NCI-H2196 treated with DMSO at 0.1 percent for 48 hours (cell line): Measurements from ENCODE around the gene SPEM2.

Experiments used
- DNase-seq: peaks from one replicate; lab custom pipeline; 2025; ENCODE audit not compliant: unreplicated experiment; lab: John Stamatoyannopoulos, UW

SPEM2 gene

DNA sequence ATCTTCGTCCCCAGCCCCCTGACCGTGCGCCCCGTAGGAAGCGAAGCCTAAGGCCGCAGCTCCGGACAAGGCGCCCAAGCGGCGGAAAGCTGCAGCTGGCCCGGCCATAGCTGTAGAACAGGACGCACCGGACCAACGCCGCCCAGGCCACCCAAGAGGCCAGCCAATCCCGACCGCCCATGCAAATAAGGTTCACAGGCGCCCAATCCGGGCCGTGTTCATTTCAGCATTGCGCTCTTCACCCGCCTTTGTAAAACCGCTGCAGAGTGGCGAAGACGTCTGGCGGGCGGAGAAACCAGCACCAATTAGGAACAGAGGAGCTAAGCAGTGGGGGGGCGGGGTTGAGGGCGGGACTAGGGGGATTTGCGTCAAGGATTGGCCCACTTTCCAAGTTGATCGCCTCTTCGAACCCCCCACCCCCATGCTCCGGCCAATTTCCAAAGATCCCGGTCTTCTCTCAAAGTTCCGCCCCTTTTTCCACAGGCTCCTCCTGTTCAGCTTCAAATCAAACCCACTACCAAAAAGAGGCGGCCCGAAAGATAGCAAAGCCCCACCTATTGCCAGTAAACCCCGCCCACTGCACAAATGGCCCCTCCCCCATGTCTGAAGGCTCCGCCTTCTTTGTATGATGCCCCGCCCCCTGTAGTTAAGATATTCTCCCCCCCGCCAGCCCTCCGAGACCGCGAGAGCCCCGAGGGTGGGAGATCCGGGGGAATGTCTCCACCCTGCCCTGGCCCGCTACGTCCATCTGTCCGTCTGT, 21.3 kb upstream of the SPEM2 start, which contains the start of gene TMEM256:
Gene TMEM256 (minus strand): TSS at position 121 of the 760 bp plus-strand sequence. CDS start 13 bp downstream, at position 108.
- DNase-seq: peak; percentile 94

DNA sequence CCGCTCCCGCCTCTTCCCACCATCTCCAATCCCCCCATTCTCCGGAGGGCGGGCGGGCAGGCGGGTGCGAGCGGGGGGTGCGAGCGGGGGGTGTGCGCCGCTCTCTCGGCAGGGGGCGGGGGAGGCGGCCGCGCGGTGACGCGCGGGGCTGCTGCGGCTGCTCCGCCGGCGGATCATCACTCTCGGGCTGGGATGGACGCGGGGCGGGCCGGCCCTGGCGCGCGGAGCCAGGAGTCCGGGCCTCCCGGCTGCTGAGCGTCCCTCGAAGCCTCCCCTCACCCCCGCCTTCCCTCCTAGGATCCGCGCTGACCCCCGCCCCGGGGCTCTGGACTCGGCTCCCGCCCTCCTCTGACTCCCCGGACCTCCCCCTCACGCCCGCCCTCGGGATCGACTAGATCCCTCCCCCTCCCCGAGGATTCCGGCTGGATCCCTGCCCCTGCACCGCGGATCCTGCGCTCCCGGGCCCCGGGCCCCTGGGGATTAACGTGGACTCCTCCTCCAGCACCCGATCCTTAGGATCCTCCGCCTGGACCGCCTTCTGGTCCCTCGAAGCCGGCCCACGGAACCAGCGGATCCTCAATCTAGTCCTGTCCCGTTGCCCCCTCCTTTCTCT, 20.6 kb upstream of the SPEM2 start:
- DNase-seq: no peak

DNA sequence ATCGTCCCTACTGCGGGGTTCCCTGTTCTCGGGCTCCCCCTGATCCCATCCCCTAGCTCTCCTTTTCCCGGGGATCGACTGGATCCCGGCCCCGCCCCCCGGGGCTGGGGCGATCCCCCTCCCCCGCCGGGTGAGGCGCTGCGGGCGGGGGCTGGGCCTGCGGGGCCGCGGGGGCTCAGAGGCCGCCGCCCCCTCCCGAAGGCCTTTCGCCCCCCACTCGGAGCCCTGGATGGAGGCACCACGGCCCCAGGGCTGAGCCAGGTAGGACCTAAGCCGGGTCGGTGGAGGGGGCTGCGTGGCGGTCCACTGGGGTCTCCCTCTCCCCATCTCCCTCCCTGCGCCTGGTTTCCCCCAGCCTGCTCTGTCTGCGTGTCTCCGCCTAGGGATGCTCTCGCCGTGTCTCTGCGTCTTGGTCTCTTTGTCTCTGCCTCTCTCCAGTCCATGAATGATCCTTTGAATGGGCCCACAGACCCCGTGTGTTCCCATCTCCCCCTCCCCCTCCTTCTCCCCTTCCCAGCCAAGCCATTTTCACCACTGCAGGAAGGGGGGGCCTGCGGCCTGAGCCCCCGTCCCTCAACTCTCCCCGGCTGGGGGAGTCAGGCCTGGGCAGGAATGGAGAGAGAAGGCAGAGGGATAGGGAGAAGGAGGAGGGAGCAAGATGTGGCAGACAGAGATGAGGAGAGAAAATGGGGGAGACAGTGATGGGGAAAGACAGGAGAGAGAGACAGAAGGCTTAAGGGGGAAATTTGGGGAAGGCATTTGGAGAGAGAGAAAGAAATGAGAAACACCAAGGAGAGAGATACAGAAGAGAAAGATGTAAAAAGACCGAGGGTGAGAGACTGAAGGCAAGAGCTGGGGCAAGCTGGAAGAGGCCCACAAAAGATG, 19.8 kb upstream of the SPEM2 start:
- no peak for DNase-seq

DNA sequence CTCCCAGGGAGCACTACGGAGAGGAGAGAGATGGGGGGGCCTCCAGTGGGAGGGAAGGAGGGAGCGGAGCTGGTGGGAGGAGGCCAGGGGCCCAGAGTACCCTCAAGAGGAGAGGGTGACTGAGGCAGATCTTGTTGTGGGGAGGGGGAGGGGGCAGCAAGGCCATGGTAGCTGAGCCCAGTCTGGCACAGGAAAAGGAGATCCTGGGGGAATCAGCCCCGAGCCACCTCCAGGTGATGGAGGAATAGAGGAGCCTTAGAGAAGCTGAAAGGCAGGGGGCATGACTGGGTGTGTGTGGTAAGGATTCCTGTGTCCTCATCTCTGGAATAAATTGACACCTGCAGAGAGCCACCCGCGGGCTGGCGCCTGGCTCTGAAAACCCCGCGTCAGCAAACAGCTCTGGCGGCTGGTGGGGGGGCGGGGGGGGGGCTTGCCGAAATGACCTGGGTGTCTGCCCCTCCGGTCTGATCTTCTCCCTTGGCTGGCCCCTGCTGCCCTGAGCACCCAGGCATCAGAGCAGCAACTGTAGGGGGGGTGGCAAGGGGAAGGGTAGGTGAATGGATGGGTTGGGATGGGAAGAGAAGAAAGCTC, 19.1 kb upstream of the SPEM2 start:
- no peak for DNase-seq

DNA sequence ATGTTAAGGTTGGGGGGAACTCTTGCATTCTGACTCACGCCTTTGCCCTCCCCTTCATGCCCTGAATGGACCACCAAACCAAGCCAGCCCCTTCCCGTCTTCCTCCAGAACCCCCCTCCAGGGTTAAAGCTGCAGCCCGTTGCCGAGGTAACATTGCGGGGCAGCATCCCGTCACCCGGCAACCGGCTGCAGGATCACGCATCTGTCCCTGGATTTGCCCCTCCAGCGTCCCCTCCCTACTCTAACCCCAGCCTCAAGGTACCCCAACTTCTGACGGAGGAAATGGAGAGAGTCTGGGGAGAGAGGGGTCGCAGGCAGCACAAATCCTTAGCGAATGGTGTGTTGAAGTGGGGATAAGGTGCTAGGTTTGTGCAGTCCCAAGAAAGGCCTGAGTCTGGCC, 18.3 kb upstream of the SPEM2 start:
- no peak for DNase-seq

DNA sequence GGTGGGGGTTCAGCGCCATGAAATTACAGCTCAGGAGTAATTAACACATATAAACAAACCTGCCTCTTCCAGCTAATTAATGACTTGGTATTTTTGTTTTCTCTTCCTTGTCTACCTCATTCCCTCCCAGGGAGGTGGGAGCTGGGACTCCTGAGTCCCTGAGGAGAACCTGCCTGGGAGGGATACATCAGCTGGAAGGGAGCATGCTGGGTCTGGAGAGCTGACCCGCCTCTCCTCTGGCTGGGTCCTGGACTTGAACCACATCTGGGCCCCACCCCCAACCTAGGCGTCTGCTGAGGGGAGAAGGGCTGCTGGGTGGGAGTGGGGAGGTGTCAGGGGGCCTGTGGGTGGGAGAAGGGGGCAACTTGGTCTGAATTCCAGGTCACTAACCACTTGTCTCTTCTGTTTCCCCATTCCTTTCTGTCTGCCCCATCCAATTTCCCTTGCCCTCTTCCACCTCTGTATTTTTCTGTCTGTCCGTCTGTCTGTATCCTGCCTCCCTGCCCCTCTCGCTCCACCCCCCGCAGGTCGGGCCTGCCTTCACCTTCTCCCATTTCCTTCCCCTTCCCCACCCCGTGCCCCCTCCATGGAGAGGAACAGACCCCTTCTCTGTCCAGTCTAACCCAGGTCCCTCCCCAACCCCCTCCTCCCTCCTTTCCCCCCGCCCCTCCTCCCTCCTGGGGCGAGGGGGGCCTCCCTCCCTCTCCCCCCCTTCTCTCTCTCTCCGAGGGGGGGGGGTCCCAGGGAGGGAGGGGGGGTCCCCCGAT, 17.7 kb upstream of the SPEM2 start, which contains the start of gene NLGN2:
Gene NLGN2 (plus strand): TSS at position 361 of the 767 bp plus-strand sequence. CDS start 411 bp downstream, outside the sequence.
- no peak for DNase-seq

DNA sequence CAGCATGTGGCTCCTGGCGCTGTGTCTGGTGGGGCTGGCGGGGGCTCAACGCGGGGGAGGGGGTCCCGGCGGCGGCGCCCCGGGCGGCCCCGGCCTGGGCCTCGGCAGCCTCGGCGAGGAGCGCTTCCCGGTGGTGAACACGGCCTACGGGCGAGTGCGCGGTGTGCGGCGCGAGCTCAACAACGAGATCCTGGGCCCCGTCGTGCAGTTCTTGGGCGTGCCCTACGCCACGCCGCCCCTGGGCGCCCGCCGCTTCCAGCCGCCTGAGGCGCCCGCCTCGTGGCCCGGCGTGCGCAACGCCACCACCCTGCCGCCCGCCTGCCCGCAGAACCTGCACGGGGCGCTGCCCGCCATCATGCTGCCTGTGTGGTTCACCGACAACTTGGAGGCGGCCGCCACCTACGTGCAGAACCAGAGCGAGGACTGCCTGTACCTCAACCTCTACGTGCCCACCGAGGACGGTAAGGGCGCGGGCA, 17.1 kb upstream of the SPEM2 start:
- DNase-seq: no peak

DNA sequence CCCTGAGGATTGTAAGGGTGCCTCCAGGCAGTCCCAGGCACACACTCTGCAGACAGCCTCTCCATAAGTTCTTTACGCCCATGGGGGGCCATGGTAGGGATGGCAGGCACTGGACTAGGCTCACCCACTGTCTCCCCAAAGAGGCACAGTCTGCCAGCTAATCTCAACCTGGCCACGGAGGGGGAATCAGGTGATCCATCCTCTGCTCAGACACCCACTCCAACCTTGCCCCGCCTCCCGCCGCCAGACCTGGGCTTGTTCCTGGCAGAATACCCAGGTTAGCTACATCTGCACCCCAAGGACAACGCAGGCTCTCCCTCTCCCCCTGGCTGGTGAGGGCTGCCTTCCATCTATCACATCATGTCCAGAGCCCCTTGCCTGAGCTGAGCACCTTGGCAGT, 16.6 kb upstream of the SPEM2 start:
- DNase-seq: no peak

DNA sequence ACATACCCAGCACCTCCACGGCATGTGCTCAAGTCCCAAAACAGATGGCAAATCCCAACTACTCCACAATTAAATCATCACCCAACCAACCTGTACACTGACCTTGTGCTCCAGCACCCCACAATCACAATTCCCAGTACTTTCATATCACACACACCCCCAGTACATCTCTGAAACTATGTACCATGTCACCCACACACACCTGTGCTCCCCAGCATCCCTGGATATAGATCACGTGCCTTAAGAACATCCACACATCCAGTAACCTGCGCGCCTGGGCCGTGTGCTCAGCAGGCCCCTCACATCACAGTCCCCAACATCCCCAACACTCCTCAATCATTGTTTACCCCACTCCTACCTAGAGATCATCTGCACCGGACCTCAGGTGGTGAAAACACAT, 15.7 kb upstream of the SPEM2 start:
- DNase-seq: no peak

DNA sequence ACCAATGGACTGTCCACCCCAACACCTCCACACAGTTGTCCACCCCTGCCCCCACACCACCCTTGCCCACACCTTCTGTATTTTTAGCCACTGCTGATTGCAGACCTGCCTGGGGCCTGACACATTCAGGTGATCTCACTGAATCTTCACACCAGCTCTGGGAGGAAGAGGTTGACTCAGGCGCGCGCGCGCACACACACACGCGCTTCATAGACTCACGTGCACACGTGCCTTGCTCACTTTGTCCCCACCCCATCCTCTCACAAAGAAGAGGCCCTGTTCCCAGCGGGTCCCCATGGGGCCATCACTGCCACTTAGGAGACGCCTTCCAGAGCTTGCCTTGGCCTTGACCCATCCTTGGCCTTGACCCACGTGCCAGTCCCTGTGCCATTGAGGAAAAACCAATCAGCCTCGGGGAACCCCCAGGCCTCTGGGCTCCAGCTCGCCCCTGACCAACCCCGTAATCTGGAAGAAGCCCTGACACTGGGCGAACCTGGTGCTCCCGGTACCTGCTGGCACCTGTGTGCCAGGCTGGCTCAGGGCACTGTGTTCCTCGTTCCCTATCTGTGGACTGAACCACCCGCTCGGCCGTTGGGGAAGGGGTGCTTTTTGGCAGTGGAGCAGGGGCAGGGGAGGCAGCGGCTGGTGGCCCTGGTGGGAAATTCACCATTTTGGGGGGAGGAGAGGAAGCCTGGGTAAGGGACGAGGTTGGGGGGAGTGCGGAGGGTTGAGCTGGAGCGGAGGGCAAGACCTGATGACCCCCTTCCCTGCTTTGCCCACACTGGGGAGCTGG, 14.6 kb upstream of the SPEM2 start:
- DNase-seq: no peak

DNA sequence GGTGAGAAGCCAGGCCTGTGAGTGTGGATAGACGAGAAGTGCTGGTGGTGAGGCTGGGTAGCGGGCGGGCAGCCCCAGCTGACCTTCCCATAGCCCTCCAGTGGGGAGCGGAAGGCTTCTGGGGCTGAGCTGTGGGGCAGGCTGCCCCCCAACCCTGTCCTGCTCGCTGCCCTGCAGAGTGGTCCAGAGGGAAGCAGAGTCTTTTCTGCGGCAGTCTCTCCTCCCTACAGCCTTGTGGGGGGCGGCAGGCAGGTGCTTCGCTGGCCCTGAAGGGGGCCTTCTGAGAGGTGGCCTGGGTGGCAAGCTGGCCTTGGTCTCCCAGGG, 14.0 kb upstream of the SPEM2 start:
- DNase-seq: no peak

DNA sequence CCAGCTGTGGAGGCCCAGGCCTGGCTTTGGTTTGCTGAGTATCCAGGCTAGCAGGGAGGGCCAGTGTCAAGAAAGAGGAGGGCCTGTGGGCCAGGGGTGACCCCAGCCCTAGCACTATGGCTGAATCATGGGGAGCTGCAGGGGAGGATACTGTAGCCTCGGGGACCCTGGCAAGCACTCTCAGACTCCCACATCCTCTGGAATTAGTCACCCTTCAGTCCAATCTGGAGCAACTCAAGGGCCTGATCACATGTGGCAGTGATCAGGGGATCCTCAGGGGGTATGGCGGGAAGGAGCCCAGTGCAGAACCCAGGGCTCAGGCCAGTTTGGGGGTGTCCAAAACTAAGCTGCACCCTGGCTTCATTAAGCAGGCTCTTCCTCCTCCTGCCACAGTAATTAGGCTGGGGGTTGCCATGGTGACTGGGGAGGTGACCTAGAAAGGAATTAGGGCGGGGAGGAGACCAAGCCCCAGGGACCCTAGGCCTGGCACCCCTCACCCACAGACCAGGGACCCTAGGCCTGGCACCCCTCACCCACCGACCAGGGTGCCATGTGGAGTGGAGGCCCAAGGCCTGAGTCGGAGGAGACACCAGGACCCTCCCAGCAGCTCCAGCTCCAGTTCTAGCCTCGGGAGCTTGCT, 11.9 kb upstream of the SPEM2 start:
- DNase-seq: no peak

DNA sequence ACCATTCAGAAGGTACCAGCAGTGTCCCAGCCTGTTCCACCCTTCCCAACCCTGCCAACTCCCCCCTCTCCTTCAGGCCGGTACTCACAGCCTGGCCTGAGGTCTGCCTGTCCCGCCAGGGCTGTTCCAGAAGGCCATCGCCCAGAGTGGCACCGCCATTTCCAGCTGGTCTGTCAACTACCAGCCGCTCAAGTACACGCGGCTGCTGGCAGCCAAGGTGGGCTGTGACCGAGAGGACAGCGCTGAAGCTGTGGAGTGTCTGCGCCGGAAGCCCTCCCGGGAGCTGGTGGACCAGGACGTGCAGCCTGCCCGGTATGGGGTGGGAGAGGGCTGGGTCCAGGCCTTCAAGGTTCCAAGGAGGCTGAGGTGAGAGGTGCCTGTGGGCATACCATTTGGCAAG, 10.6 kb upstream of the SPEM2 start:
- DNase-seq: no peak

DNA sequence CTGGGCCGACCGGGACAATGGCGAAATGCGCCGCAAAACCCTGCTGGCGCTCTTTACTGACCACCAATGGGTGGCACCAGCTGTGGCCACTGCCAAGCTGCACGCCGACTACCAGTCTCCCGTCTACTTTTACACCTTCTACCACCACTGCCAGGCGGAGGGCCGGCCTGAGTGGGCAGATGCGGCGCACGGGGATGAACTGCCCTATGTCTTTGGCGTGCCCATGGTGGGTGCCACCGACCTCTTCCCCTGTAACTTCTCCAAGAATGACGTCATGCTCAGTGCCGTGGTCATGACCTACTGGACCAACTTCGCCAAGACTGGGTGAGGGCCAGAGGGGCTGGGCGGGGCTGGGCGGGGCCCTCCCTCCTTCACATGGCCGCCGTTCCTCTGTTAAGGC, 9.6 kb upstream of the SPEM2 start:
- no peak for DNase-seq

DNA sequence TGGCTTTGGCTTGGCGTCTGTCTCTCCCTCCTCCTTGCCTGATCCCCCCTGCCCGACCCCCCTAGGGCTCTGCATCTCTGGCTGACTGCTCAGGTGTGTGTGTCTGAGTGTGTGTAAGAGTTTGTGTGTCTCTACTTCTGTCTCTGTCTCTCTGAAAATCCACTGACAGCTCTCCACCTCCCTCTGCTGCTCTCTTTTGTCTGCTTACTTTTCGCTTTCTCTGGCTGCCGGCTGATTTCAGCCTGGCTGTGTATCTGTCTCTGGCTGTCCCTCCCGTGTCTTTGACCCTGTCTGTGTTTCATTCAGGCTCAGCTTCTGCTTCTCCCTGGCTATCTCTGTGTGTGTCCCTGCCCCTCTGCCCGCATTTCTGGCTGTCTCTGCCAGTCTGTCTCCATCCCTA, 9.1 kb upstream of the SPEM2 start:
- no peak for DNase-seq

DNA sequence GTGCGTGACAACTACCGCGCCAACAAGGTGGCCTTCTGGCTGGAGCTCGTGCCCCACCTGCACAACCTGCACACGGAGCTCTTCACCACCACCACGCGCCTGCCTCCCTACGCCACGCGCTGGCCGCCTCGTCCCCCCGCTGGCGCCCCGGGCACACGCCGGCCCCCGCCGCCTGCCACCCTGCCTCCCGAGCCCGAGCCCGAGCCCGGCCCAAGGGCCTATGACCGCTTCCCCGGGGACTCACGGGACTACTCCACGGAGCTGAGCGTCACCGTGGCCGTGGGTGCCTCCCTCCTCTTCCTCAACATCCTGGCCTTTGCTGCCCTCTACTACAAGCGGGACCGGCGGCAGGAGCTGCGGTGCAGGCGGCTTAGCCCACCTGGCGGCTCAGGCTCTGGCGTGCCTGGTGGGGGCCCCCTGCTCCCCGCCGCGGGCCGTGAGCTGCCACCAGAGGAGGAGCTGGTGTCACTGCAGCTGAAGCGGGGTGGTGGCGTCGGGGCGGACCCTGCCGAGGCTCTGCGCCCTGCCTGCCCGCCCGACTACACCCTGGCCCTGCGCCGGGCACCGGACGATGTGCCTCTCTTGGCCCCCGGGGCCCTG, 8.3 kb upstream of the SPEM2 start:
- no peak for DNase-seq

DNA sequence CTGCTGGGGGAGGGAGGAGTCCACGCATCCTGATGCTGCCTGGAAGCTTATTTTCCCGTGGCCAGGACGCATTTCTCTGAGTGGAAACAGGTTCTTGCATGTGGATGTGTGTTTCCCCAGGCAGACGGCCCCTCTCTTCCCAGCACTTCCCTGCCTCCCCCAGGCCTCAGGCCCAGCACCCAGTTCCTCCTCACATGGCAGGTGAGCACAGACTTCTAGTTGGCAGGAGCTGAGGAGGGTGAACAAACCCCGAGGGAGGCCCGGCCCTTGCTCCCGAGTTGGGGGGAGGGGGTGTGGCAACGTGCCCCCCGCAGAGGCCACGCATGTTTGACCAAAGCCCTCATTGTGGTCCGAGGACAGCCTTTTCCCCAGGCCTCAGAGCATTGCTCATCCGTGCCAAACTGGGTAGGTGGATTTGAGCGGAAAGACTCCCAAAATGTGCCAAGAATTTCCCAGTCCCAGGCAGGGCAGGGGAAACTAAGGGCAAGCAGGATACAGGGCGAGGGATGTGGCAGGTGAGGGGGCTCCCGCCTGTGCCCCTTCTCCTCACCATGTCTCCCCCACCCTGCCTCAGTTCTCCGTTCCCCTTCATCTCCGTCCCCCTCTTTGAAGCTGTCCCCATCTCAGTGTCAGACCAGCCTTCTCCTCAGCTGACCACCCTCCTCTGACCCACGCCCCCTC, 6.8 kb upstream of the SPEM2 start:
- DNase-seq: no peak
